GM12891 (cell line): ENCODE results near the gene FOS.

Source experiments
- POLR2A ChIP-seq: IDR thresholded peaks from 2 replicates; pipeline ENCODE4 v1.6.1; 2011; ENCODE audit warnings: low read depth, low read length, control low read depth
- POLR2AphosphoS5 ChIP-seq: IDR thresholded peaks from 2 replicates; pipeline ENCODE4 v1.6.1; 2011; ENCODE audit warnings: low read depth, low read length, control low read depth
- SPI1 ChIP-seq: IDR thresholded peaks from 2 replicates; pipeline ENCODE4 v1.6.1; 2011; ENCODE audit warnings: low read depth, low read length, control low read depth
- TAF1 ChIP-seq: IDR thresholded peaks from 2 replicates; pipeline ENCODE4 v1.6.1; 2011; ENCODE audit warnings: low read depth, low read length, control low read depth

DNA sequence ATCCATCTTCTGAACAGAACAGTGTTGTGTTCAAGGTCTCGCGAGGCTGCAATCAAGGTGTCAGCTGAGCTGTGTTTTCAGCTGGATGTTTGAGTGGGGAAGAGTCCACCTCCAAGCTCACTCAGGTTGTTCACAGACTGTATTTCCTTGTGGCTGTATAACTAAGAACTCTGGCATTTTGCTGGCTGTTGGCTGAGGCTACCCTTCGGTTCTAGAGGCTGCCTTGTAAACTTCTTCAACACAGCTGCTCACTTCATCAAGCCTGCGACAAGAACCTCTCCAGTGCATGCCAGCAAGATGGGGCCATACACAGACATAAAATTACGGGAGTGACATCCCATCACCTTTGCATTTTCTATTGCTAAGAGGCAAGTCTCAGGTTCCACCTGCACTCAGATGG lies 12.7 kb downstream of the FOS start:
- no peak for TF ChIP-seq POLR2A
- TF ChIP-seq TAF1 = no peak
- TF ChIP-seq POLR2AphosphoS5 = no peak
- TF ChIP-seq SPI1 = no peak
